ENCODE measurements around the gene FOXD4L3.
"Not testable (repeated sequence)": the region's sequence is repeated elsewhere in the genome, so short reads cannot be mapped to it uniquely, and the experiment has no call there.

Gene FOXD4L3

DNA sequence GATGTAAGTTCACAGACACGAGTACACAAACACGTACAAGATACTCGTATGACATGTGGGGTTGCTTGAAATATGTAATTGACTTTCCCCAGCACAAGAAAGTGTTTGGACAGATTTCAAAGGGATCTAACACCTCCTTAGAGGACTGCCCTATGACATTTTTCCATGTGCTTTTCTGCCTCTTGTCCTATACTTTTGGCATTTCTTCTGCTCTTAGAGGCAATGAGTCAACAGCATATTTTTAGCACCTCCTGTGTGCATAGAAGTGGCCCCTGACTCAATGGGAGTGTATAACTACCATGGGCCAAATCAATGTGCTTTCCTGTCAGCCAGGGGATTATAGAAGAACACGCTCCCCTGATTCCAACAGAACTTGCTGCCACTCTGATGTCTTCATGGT lies 49.0 kb downstream of the FOXD4L3 start:
- DNase-seq (ENCODE audit: low read depth): not testable (repeated sequence)

Data from stimulated activated CD8-positive, alpha-beta memory T cell treated with anti-CD3 and anti-CD28 coated beads, Interleukin-15, amount 100 ng/mL, for 1 hour (primary cell).